Body of pancreas (tissue), 4 donors: ENCODE results near the gene WASF3.

ENCODE experiments used
- CTCF ChIP-seq, 7 experiments: fragments of 450-650 bp in 4 of 7; fragments of 200-600 bp in 3 of 7; sonication (generic) in 3 of 7; IDR thresholded peaks; one replicate each; pipeline ENCODE4 v1.5.1; 2016 to 2019; ENCODE audit warnings: antibody characterized with exemption in 7 of 7
- POLR2A ChIP-seq, 3 donors: fragments of 450-650 bp; IDR thresholded peaks; one replicate each; pipeline ENCODE4 v1.6.1; 2016; ENCODE audit warnings: antibody characterized with exemption in 3 of 3, mild to moderate bottlenecking in 2 of 3

- TF ChIP-seq CTCF (IDR thresholded peaks at IDR 0.05) = no peak
- TF ChIP-seq POLR2A (IDR thresholded peaks at IDR 0.05) = no peak
Measured at GRCh38 chr13:26555413-26555812, 2.1 kb upstream of the WASF3 start.
